HG02623 (cell line): ENCODE measurements around the gene NBAS.

ENCODE experiments used
- ATAC-seq: cut with Tn5 transposase; IDR thresholded peaks from one replicate; pipeline ENCODE4 v1.9.1; 2021; ENCODE audit warnings: moderate library complexity; ENCODE audit not compliant: unreplicated experiment

NBAS gene

DNA sequence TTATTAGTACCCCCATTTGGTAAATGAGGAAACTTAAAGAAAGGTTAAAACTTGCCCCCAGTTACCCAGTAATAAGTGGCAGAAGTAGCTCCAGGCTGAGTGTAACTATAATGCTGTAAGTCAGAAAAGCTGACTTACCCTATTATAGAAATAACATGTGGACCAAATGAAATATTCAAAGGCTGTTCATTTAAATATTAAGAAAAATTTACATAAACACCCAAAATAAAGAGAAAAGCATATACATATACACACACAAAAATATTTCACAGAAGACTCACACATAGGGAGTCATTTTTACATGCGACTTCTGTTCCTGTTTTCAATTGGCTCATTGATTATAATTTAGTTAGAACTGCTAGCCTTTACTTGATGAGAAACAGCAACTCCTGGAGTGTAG lies 189.1 kb downstream of the NBAS start:
- no peak for ATAC-seq

DNA sequence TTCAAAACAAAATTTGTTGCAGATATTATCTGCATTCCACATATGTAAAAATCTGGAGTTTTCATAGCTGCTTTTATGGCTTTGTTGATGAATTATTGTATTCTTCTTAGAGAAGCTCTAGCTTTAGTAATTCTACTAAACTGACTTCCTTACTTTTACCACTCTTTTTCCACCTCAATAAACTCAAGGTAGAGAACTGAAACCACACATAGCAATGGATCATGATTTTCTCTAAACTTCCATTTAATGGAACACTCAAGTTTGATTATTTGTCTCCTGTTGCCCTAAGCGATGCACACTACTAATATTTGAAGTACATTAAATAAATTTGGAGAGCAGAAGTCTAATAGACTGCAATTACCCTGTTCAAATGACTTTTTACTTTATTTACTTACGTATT lies 192.0 kb downstream of the NBAS start:
- no peak for ATAC-seq

DNA sequence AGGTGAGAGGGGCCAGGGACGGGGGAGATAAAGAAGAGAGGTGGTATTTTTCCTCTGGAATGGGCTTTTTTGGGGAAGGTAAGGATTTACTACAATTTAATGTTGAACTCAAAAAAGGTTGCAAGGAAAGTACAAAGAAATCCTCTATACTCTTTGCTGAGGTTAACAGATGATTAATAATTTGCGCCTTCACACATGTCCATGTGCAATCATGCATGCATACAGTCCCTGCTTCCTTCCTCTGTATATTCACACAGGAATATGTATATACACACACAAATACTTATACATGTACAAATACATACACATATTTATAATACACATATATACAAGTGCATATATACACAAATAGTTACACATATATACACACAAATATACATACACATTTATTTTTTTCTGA lies 193.4 kb downstream of the NBAS start:
- ATAC-seq: no peak

DNA sequence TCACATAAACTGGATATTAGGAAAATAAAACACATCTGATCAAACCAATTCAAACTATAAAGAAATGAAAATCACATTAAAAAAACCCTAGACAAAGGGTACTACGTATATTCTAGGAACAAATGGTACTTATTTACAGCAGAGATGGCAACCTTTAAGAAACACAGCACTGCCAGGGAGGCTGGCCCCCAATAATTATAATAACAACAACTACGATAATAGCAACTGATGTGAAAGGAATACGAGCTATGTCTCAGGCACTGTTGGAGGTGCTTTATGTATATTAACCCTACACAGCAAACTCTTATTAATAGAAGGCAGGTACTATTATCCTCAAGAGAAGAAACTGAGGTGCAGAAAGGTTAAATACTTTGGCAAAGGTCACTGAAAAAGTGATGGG lies 193.9 kb downstream of the NBAS start:
- ATAC-seq: no peak

DNA sequence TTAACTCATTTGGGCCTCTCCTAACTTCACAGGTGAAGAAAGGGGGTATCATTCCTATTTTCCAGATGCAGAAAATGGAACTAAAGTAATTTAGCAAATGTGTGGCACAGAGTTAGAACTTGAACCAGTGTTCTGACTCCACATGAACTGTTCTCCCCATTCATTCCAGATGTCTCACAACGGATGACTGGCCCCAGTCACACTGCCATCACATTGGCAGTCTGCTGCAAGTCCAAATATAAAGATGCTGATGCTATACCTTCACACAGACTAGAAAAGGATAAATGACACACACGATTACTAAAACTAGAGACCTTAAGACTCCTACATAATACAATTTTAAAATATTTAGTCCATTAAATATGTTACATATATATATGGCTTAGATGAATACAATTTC lies 195.7 kb downstream of the NBAS start:
- no peak for ATAC-seq

DNA sequence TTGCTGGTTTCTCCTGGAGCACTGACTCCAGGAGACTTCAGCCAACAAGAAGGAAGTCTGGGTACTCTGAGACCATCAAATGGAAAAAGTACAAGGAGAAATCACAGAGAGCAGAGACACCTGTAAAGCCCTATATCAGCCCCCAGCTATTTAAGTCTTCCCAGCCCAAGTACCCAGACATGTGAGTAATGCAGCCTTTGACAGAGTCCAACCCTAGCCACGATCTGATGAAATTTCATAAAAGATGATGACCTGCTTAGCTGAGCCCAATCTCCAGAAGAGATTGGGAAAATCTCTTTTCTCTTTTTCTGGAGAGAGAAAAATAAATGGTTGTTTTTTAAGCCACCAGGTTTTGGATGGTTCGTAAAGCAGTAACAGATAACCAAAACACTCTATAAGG lies 196.6 kb downstream of the NBAS start:
- ATAC-seq: no peak

DNA sequence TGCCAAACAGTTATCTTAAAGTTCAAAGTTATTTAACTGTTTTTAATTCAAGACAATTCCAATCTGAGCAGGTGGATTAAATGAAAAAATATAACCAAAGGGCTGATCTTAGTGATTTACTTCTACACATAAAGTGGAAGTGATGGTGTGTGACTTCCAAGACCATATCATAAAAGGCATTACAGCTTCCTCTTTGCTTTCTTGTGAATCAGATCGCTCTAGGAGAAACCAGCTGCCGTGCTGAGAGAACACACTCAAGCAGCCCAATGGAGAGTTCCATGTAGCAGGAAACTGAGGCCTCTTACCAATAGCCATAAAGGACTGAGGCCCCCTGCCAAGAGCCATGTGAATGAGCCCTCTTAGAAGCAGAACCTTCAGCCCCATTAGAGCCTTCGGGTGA lies 197.4 kb downstream of the NBAS start:
- ATAC-seq: no peak

DNA sequence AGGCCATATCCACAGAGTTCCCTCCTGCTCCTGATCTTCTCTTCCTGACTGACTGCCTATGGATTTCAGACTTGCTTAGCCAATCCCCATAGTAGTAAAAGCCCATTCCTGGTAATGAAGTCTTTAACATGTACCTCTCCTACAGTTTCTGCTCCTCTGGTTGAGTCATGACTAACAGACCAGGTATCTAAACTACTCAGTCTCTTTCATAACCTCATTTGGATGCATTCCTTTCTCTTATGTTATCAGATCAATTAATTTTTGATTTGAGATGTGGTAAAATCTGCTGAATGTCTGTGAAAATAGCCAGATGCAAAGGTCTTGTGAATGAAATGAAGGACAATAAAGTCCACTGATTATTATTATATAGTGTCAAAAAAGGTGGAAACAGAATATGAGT lies 198.0 kb downstream of the NBAS start:
- ATAC-seq: no peak

DNA sequence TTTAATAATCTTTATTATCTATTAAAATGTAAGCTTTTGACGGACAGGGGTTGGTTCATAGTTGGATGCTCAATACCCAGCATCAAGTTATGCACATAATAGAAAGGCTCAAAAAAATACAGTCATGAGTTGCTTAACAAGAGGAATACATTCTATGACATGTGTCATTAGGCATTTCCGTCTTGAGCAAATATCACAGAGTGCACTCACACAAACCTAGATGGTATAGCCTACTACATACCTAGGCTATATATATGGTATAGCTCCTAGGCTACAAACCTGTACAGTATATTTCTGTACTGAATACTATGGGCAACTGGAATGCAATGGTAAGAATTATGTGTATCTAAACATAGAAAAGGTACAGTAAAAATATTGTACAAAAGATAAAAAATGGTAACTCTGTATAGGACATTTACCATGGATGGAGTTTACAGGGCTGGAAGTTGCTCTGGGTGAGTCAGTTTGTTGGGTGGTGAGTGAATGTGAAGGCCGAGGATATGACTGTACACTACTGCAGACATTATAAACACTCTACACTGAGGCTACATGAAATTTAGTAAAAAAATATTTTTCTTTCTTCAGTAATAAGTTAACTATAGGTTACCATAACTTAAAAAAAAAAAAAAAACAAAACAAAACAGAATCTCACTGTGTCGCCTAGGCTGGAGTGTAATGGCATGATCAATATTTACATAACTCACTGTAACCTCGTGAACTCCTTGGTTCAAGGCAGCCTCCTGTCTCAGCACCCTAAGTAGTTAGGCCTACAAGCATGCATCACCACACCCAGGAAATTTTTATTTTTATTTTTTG lies 201.2 kb downstream of the NBAS start:
- no peak for ATAC-seq

DNA sequence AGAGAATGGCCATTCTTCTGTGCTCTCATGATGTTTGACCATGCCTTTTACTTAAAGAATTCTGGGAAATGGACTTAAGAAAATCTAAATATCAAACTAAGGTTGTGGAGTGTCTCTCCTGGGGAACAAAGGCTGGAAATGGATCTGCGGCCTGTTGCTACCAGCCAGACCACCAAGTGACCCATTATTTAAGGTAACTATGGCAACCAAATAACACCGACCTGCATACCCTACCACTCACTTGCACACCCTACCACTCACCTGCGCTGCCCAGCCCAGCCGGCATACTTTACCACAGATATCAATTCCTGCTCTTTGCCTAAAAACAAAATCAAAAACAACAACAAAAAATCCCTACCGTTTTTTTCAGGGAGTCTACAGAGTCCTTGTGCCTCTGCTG lies 203.2 kb downstream of the NBAS start:
- ATAC-seq: no peak

DNA sequence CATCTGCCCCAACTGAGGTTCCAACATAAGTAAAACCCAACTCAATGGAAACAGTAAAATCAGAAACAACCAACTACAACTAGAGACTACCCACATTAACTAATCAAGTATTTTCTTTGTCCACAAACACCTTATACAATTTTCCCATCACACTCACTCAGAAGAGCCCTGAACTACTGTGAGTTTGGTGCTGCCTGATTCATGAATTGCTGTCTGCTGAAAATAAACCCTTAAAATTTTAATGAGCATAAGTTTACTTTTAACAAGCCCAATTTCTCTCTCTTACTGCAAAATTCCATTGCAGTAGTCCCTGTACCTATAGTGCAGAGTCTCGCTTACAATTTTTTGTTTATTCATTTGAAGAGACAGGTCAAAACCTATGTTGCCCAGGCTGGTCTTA lies 203.9 kb downstream of the NBAS start:
- ATAC-seq: no peak

DNA sequence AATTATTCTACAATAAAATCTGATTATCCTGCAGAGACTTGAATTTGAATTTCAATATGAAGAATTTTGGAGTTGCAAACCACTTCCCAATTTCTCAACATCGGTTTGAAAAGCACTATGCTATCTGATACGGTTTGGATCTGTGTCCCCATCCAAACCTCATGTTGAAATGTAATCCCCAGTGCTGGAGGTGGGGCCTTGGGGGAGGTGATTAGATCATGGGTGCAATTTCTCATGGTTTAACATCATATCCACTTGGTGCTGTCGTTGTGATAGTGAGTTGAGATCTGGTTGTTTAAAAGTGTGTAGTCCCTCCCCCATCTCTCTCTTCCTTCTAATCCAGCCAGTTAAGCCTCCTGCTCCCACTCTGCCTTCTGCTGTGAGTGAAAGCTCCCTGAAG lies 205.7 kb downstream of the NBAS start:
- no peak for ATAC-seq

DNA sequence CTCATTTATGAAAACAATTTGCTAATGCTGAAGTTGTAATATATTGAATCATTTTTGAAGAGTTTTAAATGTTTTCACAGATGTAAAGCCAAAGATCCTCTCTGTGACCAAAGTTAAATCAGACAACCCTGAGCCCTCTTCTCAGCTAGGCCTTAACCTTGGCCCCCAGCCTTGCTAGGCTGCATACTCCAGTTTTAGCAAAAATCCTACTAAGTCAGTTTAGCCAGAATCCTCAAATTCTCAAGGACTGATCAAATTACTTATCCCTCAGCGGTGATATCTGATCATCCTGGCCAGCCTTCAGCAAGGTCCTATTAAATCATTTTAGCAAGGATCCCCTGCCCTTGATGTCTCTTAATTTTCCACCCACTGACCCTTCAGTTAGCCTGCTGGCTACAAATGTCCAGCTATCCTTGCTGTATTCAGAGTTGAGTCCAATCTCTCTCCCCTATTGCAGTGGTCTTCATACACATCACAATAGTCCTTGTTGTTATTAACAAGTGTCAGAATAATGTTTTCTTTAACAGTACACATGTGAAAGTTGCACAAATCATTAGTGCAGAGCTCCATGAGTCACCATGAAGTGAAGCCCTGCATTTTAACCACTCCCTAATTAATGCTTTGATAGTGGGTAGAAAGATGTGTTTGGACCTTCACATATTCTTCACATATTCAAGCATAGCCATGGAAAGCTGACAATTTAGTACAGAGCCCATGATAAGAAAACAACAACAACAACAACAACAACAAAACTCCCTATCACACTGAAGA lies 206.4 kb downstream of the NBAS start:
- no peak for ATAC-seq

DNA sequence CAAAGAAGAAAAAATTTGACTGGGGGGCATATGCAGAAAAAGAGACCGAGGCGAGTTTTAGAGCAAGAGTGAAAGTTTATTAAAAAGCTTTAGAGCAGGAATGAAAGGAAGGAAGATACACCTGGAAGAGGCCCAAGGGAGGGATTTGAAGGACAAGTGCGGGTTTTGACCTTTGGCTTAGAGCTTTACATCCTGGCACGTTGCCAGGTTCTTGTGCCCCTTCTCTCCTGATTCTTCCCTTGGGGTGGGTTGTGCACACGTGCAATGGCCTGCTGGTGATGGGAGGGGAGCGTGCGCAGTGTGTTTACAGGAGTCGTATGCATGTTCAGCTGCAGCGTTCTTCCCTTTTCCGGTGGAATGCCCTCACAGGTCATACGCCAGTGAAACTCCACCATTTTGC lies 208.8 kb downstream of the NBAS start:
- ATAC-seq: no peak

DNA sequence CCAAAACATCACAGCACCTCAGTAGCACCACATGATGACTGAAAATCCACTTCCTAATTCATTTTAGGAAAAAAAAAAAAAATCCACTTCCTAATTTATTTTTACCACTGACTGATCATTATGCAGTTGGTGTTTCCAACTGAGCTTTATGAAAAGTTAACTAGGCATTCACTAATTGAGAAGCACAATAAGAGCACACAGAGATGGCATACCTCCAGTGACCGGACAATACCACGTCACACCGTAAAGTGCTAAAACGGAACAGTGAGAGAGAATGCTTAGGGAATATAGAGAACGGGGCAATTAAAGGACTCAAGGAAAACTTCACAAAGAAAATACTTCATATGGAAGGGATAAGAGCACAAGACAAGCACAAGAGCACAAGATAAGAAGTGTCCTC lies 212.5 kb downstream of the NBAS start:
- ATAC-seq: no peak

DNA sequence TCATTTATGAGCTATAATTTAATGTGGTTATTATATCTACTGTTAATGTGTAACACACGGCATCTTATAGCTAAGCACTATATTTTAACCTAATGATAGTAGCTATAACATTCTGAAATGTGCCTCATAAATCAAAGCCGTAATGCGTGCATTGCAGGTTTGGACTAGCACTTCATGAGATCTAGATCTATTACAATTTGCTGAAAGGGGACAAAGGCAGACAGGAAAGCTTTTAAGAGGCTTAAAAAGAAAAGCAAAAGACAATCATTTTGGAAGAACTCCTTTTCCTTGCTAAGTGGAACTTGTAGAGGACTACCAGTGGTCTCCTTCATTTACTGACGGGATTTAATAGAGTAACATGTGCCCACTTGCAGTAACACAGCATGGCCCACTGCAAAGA lies 213.1 kb downstream of the NBAS start:
- ATAC-seq: no peak

DNA sequence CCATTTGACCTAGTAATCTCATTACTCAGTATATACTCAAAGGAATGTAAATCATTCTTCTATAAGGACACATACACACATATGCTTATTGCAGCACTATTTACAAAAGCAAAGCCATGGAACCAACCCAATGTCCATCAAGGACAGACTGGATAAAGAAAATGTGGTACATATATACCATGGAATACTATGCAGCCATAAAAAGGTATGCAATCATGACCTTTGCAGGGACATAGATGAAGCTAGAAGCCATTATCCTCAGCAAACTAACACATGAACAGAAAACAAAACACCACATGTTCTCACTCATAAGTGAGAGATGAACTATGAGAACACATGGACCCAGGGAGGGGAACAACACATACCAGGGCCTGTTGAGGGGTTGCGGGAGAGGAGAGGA lies 214.5 kb downstream of the NBAS start:
- no peak for ATAC-seq

DNA sequence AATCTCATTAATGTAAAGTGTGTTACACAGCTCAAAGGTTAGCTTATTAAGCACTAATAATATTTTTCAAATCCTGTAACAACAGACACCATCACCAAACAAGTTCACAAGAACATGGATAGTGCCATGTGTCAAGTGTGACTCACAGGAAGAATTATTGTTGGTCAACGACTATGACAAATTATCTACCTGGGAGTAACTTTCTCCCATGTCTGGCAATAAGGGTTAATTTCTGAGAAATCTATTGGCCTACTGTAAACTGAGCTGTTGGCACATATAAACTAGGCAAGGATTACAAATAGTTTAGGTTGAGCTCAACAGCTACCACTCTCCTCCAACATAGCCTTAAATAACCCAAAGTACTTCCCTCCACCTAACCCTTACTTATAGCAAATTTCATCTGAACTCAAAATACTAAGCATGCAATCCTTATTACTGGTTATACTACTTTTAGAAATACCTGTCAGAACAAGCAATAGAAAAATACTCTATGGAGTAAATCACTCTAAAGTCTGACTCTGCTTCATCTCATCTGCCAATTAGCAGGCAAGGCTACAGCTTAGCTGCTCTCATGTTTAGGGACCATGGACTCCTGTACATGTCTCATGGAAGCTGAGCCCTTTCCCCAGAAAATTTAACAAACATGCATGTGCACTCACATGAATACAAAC lies 223.0 kb downstream of the NBAS start:
- ATAC-seq: no peak

DNA sequence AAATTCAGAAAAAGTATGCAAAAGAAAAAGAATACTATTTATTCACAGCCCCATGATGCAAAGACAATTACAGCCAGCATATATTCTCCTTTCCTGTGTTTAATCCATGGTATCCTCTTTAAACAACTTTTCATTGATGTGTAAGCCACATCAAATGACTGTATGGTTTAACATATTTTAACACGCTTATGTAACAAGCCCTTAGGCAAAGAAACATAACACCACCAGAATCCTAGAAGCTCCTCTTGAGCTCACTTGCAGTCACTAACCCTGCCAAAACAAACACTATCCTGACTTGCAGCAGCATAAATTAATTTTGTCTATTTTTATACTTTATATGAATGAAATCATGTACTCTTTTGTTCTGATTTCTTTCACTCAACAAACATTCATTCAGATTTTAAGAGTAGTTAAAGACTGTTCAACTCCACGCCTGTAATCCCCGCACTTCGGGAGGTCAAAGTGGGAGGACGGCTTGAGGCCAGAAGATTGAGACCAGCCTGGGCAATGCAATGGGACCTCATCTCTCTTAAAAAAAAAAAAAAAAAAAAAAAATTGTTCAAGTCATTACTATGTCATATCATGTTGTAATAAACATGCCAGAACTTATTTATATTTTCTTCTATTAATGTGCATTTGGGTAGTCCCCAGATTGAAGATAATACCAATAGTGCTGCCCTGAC lies 226.3 kb downstream of the NBAS start:
- no peak for ATAC-seq

DNA sequence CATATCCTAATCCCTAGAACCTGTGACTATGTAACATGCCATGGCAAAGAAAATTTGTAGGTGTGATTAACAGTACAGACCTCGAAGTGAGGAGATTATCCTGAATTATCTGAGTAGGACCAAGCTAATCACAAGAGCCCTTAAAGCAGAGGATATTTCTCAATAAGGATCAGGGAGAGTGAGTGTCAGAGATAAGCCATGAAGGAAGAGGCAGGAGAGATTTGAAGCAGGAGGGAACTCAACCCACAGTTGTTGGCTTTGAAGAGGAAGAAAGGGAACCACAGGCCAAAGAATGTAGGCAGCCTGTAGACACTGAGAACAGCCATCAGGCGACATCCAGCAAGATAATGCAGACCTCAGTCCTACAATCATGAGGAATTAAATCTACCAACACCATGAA lies 229.3 kb downstream of the NBAS start:
- ATAC-seq: no peak

DNA sequence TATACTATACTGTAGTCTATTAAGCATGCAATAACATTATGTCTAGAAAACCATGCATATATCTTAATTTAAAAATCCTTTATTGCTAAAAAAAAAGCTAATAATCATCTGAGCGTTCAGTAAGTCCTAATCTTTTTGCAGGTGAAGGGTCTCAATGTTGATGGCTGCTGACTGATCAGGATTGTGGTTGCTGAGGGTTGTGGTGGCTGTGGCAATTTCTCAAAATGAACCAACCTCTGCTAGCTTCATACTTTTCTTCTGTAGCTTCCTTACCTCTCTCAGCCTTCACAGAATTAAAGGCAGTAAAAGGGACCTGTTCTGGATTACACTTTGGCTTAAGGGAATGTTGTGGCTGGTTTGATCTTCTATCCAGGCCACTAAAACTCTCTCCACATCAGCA lies 235.8 kb downstream of the NBAS start:
- ATAC-seq: no peak
